Measurements from ENCODE around the gene ZDHHC24. TPM values are rescaled to one million over a fixed set of nuclear protein-coding genes. Genes with fewer than 3 reads are reported as not detected.

Gene ZDHHC24
- total RNA-seq, 1 donor from 2014 or later: 4.1 TPM

DNA sequence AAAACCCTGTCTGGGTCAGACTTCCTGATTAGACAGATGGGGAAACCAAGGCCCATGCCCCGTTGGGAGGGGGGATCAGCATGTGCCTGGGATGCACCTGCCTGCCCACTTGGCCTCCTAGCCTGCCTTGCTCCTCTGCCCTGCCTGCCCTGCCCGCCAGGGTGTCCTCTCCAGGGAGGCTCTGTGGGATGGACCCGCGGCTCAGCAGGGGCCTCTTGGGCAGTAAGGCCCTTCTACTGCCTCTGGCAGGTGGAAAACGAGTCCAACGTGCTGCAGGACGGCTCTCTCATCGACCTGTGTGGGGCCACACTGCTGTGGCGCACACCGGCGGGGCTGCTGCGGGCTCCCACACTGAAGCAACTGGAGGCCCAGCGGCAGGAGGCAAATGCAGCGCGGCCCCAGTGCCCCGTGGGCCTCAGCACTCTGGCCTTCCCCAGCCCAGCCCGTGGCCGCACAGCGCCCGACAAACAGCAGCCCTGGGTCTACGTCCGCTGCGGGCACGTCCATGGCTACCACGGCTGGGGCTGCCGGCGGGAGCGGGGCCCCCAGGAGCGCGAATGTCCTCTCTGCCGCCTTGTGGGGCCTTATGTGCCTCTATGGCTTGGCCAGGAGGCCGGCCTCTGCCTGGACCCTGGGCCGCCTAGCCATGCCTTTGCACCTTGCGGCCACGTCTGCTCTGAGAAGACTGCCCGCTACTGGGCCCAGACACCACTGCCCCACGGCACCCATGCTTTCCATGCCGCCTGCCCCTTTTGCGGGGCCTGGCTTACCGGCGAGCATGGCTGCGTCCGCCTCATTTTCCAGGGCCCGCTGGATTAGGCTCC, 70.3 kb downstream of the ZDHHC24 start:
- peaks cover 5% of the 10 kb centered on the region for H3K36me3 Mint-ChIP-seq
- Histone ChIP-seq H2AFZ (replicated peaks) (no peak overlapping the region), H3K27ac (no peak overlapping the region), H4K20me1 (ENCODE audit: low read depth) (peaks cover 31% of the 10 kb centered on the region), H3K9ac (no peak overlapping the region), H3K4me3 (no peak overlapping the region), H3K4me2 (no peak overlapping the region), H3K79me2 (ENCODE audit: low read depth) (peaks cover 12% of the 10 kb centered on the region), H3F3A (ENCODE audit: low read depth) (peaks cover 29% of the 10 kb centered on the region), H3K9me3 (ENCODE audit: low read depth) (no peaks in the 10 kb centered on the region), H3K27me3 (no peaks in the 10 kb centered on the region), H3K4me1 (no peaks in the 10 kb centered on the region), H3K36me3 (no peaks in the 10 kb centered on the region)
- DNase-seq (ENCODE audit: low spot score): no peak
- peaks cover 25% of the 10 kb centered on the region for H3K4me1 Mint-ChIP-seq
- no peak for TF ChIP-seq EZH2 (IDR thresholded peaks at IDR 0.05)
- TF ChIP-seq EZH2phosphoT487 (IDR thresholded peaks at IDR 0.05): no peak
- TF ChIP-seq, protein P1, sequence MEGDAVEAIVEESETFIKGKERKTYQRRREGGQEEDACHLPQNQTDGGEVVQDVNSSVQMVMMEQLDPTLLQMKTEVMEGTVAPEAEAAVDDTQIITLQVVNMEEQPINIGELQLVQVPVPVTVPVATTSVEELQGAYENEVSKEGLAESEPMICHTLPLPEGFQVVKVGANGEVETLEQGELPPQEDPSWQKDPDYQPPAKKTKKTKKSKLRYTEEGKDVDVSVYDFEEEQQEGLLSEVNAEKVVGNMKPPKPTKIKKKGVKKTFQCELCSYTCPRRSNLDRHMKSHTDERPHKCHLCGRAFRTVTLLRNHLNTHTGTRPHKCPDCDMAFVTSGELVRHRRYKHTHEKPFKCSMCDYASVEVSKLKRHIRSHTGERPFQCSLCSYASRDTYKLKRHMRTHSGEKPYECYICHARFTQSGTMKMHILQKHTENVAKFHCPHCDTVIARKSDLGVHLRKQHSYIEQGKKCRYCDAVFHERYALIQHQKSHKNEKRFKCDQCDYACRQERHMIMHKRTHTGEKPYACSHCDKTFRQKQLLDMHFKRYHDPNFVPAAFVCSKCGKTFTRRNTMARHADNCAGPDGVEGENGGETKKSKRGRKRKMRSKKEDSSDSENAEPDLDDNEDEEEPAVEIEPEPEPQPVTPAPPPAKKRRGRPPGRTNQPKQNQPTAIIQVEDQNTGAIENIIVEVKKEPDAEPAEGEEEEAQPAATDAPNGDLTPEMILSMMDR (IDR thresholded peaks at IDR 0.05): no peak
- no peaks in the 10 kb centered on the region for H3K9me3 Mint-ChIP-seq
- H3K4me3 Mint-ChIP-seq: no peak overlapping the region
- H3K27me3 Mint-ChIP-seq (ENCODE audit: insufficient read depth, low read depth): peaks cover 10% of the 10 kb centered on the region
- H3K27ac Mint-ChIP-seq: no peak overlapping the region

DNA sequence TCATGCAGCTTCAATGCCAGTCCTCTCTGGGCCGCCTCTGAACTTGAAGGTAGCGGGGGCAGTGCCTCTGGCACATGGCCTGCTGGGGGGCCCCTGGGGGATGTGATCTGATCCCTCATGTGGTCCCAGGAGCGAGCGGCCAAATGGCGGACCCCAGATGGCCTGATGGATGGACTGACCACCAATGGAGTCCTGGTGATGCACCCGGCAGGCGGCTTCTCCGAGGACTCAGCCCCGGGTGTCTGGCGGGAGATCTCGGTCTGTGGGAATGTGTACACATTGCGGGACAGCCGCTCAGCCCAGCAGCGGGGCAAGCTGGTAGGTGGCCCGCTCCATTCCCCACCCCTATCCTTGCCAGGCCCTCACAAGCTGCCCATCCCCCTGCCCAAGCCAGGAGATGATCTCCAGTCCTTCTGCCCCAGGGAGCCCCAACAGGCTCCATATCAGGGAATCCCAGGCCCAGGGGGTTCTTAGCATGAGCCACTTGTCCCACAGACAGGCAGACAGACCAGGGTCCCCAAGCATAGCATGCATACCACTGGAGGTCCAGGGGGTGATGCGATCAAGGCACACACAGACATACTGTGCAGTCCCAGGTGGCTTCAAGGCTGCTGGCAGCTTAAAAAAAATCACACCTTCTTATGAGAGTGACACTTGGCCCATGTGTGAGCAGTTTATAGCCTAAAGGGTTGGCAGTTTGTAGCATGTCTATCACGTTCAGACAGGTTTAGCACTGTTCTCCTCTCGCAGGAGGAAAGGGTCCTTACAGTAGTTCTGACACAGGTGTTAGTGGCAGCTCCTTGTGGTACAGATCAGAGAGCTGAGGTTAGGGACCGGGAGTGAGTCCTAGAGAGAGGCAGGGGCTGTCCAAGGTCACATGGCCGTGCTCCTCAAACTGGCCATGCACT, 72.0 kb downstream of the ZDHHC24 start:
- H3K27ac ChIP-seq: no peak overlapping the region
- H3K27me3 ChIP-seq: no peaks in the 10 kb centered on the region
- H4K20me1 ChIP-seq (ENCODE audit: low read depth): peaks cover 27% of the 10 kb centered on the region
- TF ChIP-seq, protein P1 (IDR thresholded peaks at IDR 0.05): no peak
- TF ChIP-seq EZH2phosphoT487 (IDR thresholded peaks at IDR 0.05): no peak
- no peak for TF ChIP-seq EZH2 (IDR thresholded peaks at IDR 0.05)
- H2AFZ ChIP-seq (replicated peaks): no peak overlapping the region
- H3K9me3 Mint-ChIP-seq: no peaks in the 10 kb centered on the region
- H3K36me3 ChIP-seq: no peaks in the 10 kb centered on the region
- DNase-seq (ENCODE audit: low spot score): no peak
- peaks cover 20% of the 10 kb centered on the region for H3F3A ChIP-seq (ENCODE audit: low read depth)
- no peak overlapping the region for H3K4me2 ChIP-seq
- no peak overlapping the region for H3K27ac Mint-ChIP-seq
- no peak overlapping the region for H3K4me3 Mint-ChIP-seq
- peaks cover 5% of the 10 kb centered on the region for H3K79me2 ChIP-seq (ENCODE audit: low read depth)
- H3K4me1 Mint-ChIP-seq: peaks cover 32% of the 10 kb centered on the region
- H3K9ac ChIP-seq: no peak overlapping the region
- peaks cover 5% of the 10 kb centered on the region for H3K36me3 Mint-ChIP-seq
- no peak overlapping the region for H3K4me3 ChIP-seq
- H3K27me3 Mint-ChIP-seq (ENCODE audit: insufficient read depth, low read depth): peaks cover 6% of the 10 kb centered on the region
- H3K4me1 ChIP-seq: no peaks in the 10 kb centered on the region
- H3K9me3 ChIP-seq (ENCODE audit: low read depth): no peaks in the 10 kb centered on the region

DNA sequence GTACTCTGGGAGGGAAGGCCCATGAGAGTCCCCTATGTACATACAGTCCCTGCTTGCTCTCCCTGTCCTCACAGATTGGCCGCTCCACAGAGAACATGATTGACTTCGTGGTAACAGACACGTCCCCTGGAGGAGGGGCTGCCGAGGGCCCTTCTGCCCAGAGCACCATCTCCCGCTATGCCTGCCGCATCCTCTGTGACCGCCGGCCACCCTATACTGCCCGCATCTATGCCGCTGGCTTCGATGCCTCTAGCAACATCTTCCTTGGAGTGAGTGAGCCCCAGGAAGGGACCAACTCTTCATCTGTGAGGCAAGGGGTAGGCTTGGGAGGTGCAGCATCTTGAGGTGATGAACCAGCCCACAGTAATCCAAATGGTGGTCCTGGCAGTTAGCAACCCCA, 72.7 kb downstream of the ZDHHC24 start:
- Histone ChIP-seq H3F3A (ENCODE audit: low read depth) (peaks cover 17% of the 10 kb centered on the region), H3K79me2 (ENCODE audit: low read depth) (no peaks in the 10 kb centered on the region), H3K27ac (no peak overlapping the region), H2AFZ (replicated peaks) (no peak overlapping the region), H3K36me3 (no peaks in the 10 kb centered on the region), H3K27me3 (no peaks in the 10 kb centered on the region), H3K4me1 (peaks cover under 1% of the 10 kb centered on the region), H3K9me3 (ENCODE audit: low read depth) (no peaks in the 10 kb centered on the region), H4K20me1 (ENCODE audit: low read depth) (peaks cover 26% of the 10 kb centered on the region), H3K4me3 (no peak overlapping the region), H3K9ac (no peak overlapping the region), H3K4me2 (no peak overlapping the region)
- Mint-ChIP-seq H3K4me3 (no peak overlapping the region), H3K4me1 (peaks cover 35% of the 10 kb centered on the region), H3K9me3 (no peaks in the 10 kb centered on the region), H3K36me3 (peaks cover 5% of the 10 kb centered on the region), H3K27ac (no peak overlapping the region), H3K27me3 (ENCODE audit: insufficient read depth, low read depth) (peaks cover 6% of the 10 kb centered on the region)
- TF ChIP-seq, protein P1 (IDR thresholded peaks at IDR 0.05): no peak
- TF ChIP-seq EZH2phosphoT487 (IDR thresholded peaks at IDR 0.05) (no peak), EZH2 (IDR thresholded peaks at IDR 0.05) (no peak)
- DNase-seq (ENCODE audit: low spot score): no peak

Measured in neural progenitor cell (in vitro differentiated cells).